Measurements from ENCODE around the gene CD302.
"Not testable (repeated sequence)": the region's sequence is repeated elsewhere in the genome, so short reads cannot be mapped to it uniquely, and the experiment has no call there.

Gene CD302

DNA sequence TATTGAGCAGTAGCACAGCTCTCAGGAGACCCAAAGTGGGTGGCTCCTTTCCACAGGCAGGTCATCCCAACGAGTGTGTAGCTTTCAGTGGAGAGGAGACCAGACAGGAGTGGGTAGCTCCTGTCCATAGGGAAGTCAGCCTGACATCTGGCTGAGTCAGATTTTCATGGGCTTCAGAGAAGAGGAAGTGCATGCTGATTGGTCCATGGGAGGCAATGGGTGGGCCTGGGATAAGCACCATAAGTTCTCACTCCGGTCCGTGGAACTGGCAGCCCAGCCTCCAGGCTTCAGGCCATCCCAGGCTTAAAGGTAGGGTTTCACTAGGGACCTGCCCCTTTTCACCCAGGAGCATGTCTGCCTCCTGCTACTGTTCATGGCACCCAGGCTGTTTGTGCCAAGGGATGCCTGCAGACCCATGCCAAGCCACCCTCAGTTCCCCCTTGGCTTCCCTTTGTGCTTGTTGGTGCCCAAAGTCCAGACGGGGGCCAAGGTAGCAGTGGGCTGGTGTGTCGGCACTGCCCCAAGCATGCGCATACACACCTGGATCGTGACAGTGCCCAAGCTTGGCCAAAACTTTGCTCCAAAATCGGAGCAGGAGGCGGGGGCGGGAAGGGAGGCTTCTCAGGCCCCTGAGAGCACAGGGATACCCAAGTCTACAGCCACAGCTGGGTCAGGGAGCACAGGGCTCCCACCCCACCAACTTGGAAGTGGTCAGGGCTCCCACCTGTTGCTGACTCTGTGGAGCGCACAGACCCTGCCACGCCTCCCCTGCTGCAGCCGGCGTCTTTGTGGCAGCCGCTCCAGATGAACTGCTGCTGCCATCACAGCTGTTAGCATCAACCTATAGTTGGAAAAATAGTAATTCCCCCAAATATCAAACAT, 59.3 kb downstream of the CD302 start:
- Histone ChIP-seq H3K36me3 (ENCODE audit: control insufficient read depth, insufficient read depth, low read length) (peaks cover 35% of the 10 kb centered on the region), H3K4me1 (ENCODE audit: control insufficient read depth, insufficient read depth, low read length, poor library complexity, severe bottlenecking) (no peaks in the 10 kb centered on the region), H3K27me3 (replicated peaks; ENCODE audit: control insufficient read depth, insufficient read depth, low read length, poor library complexity, severe bottlenecking) (no peaks in the 10 kb centered on the region), H3K4me3 (ENCODE audit: insufficient read depth, low read depth, low read length, poor library complexity, severe bottlenecking) (no peak overlapping the region), H3K27ac (ENCODE audit: insufficient read depth, low read length, poor library complexity, severe bottlenecking) (no peak overlapping the region), H3K9me3 (ENCODE audit: control insufficient read depth, low read length) (no peaks in the 10 kb centered on the region)
- DNase-seq, result no peak

DNA sequence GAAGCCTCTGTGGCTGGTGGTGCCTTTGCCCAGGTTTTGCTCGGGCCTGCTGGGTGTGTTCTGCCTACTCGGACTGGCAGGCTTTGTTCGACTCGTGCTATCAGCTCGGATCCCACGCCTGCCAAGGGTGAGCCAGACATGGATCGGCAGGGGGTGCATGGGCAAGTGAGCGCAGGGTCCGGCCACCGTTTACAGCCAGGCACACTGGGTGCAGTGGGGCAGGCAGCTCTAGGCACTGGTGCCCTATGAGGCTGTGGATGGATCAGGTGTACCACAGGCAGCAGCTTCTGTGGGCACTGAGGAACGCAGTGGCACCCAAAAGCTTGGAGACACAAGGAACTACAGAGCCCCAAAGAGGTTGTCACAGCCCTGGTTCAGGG, 60.1 kb downstream of the CD302 start:
- Histone ChIP-seq H3K27ac (ENCODE audit: insufficient read depth, low read length, poor library complexity, severe bottlenecking) (no peak overlapping the region), H3K36me3 (ENCODE audit: control insufficient read depth, insufficient read depth, low read length) (peaks cover 27% of the 10 kb centered on the region), H3K9me3 (ENCODE audit: control insufficient read depth, low read length) (no peaks in the 10 kb centered on the region), H3K27me3 (replicated peaks; ENCODE audit: control insufficient read depth, insufficient read depth, low read length, poor library complexity, severe bottlenecking) (no peaks in the 10 kb centered on the region), H3K4me3 (ENCODE audit: insufficient read depth, low read depth, low read length, poor library complexity, severe bottlenecking) (no peak overlapping the region), H3K4me1 (ENCODE audit: control insufficient read depth, insufficient read depth, low read length, poor library complexity, severe bottlenecking) (no peaks in the 10 kb centered on the region)
- no peak for DNase-seq

DNA sequence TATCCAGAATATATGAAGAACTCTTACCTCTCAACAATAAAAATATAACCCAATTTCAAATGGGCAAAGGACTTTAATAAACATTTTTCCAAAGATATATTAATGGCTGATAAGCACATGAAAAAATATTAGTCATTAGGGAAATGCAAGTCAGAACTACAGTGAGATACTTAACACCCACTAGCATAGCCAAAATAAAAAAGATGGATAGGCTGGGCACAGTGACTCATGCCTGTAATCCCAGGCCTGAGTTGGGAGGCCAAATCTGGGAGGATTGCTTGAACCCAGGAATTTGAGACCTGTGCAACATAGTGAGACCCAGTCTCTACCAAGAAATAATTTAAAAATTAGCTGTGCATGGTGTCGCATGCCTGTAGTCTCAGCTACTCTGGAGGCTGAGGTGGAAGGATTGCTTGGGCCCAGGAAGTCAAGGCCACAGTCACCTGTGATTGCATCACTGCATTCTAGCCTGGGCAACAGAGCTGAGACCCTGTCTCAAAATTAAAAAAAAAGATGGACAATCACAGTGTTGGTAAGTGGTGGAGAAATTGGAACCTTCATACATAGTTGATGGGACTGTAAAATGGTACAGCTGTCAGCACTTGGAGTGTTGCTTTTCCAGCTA, 60.6 kb downstream of the CD302 start:
- Histone ChIP-seq H3K36me3 (ENCODE audit: control insufficient read depth, insufficient read depth, low read length) (peaks cover 27% of the 10 kb centered on the region), H3K4me3 (ENCODE audit: insufficient read depth, low read depth, low read length, poor library complexity, severe bottlenecking) (no peak overlapping the region), H3K27me3 (replicated peaks; ENCODE audit: control insufficient read depth, insufficient read depth, low read length, poor library complexity, severe bottlenecking) (no peaks in the 10 kb centered on the region), H3K4me1 (ENCODE audit: control insufficient read depth, insufficient read depth, low read length, poor library complexity, severe bottlenecking) (no peaks in the 10 kb centered on the region), H3K27ac (ENCODE audit: insufficient read depth, low read length, poor library complexity, severe bottlenecking) (no peak overlapping the region), H3K9me3 (ENCODE audit: control insufficient read depth, low read length) (no peaks in the 10 kb centered on the region)
- DNase-seq, result no peak

DNA sequence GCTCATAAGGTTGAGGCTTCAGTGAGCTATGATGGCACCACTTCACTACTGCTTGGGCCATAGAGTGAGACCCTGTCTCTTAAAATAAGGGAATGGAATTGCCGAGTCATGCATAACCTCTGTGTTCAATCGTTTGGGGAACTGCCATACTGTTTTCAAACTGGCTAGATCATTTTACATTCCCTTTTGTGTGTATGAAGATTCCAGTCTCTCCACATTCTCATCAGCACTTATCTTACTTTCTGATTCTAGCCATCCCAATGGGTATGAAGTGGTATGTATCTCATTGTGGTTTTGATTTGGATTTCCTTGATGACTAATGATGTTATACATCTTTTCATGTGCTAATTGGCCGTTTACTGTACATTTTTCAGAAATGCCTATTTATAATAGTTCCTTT, 62.0 kb downstream of the CD302 start:
- Histone ChIP-seq H3K4me1 (ENCODE audit: control insufficient read depth, insufficient read depth, low read length, poor library complexity, severe bottlenecking) (no peaks in the 10 kb centered on the region), H3K36me3 (ENCODE audit: control insufficient read depth, insufficient read depth, low read length) (peaks cover 30% of the 10 kb centered on the region), H3K9me3 (ENCODE audit: control insufficient read depth, low read length) (no peaks in the 10 kb centered on the region), H3K27me3 (replicated peaks; ENCODE audit: control insufficient read depth, insufficient read depth, low read length, poor library complexity, severe bottlenecking) (no peaks in the 10 kb centered on the region), H3K27ac (ENCODE audit: insufficient read depth, low read length, poor library complexity, severe bottlenecking) (no peak overlapping the region), H3K4me3 (ENCODE audit: insufficient read depth, low read depth, low read length, poor library complexity, severe bottlenecking) (no peak overlapping the region)
- DNase-seq, result no peak

DNA sequence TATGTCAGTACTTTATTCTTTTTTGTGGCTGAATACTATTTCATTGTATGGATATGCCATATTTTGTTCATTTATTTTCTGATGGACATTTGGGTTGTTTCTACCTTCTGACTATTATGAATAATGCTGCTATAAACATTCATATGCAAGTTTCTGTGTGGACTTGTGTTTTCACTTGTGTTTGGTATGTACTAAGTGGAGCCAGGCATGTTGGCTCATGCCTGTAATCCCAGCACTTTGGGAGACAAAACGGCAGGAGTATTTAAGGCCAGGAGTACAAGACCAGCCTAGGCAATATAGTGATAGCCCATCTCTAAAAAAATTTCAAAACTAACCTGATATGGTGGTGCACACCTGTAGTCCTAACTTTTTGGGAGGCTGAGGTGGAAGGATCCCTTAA, 62.4 kb downstream of the CD302 start:
- Histone ChIP-seq H3K4me3 (ENCODE audit: insufficient read depth, low read depth, low read length, poor library complexity, severe bottlenecking) (no peak overlapping the region), H3K27ac (ENCODE audit: insufficient read depth, low read length, poor library complexity, severe bottlenecking) (no peak overlapping the region), H3K36me3 (ENCODE audit: control insufficient read depth, insufficient read depth, low read length) (peaks cover 31% of the 10 kb centered on the region), H3K27me3 (replicated peaks; ENCODE audit: control insufficient read depth, insufficient read depth, low read length, poor library complexity, severe bottlenecking) (no peaks in the 10 kb centered on the region), H3K4me1 (ENCODE audit: control insufficient read depth, insufficient read depth, low read length, poor library complexity, severe bottlenecking) (no peaks in the 10 kb centered on the region), H3K9me3 (ENCODE audit: control insufficient read depth, low read length) (no peaks in the 10 kb centered on the region)
- DNase-seq, result no peak

DNA sequence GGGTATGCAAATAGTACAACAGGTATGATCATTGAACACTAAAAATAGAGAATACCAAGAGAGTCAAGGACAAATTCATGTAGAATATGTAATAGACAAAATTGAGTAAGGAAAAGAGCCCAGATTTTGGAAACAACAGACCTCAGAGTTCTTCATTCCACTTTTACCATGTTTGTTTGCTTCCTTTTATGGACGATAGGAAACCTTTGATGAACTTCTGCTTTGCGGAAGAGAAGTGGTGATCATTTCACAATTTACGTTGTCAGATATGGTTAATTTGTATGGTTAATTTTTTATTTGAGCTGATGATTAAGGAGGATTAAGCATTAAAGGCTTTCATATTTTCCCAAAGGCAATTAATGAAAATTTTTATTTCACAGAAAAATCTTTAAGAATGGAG, 69.4 kb downstream of the CD302 start:
- no peak for DNase-seq
- no peak overlapping the region for H3K4me3 ChIP-seq (ENCODE audit: insufficient read depth, low read depth, low read length, poor library complexity, severe bottlenecking)
- H3K9me3 ChIP-seq (ENCODE audit: control insufficient read depth, low read length), result no peaks in the 10 kb centered on the region
- no peaks in the 10 kb centered on the region for H3K27me3 ChIP-seq (replicated peaks; ENCODE audit: control insufficient read depth, insufficient read depth, low read length, poor library complexity, severe bottlenecking)
- peaks cover 5% of the 10 kb centered on the region for H3K4me1 ChIP-seq (ENCODE audit: control insufficient read depth, insufficient read depth, low read length, poor library complexity, severe bottlenecking)
- H3K36me3 ChIP-seq (ENCODE audit: control insufficient read depth, insufficient read depth, low read length), result peaks cover 11% of the 10 kb centered on the region
- no peak overlapping the region for H3K27ac ChIP-seq (ENCODE audit: insufficient read depth, low read length, poor library complexity, severe bottlenecking)

DNA sequence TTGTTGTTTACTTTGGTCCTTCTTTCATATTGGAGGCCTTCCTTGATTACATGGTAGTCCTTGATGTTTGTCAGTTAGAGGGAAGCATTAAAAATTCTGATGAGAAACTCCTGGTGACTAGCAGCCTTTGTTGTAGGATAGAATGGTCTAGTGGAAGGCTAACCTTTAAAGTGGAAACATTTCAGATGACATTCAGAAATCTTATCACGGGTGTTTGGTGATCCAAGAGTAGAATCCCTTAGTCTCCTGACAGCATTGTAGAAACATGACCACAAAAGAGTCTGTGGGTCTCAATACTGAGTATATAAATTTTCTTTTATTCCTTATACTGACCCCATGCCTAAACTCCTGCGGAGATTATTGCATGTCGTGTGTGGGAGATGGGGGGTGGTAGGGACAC, 72.3 kb downstream of the CD302 start:
- Histone ChIP-seq H3K4me1 (ENCODE audit: control insufficient read depth, insufficient read depth, low read length, poor library complexity, severe bottlenecking) (peaks cover 9% of the 10 kb centered on the region), H3K9me3 (ENCODE audit: control insufficient read depth, low read length) (no peaks in the 10 kb centered on the region), H3K4me3 (ENCODE audit: insufficient read depth, low read depth, low read length, poor library complexity, severe bottlenecking) (no peak overlapping the region), H3K36me3 (ENCODE audit: control insufficient read depth, insufficient read depth, low read length) (peaks cover 7% of the 10 kb centered on the region), H3K27me3 (replicated peaks; ENCODE audit: control insufficient read depth, insufficient read depth, low read length, poor library complexity, severe bottlenecking) (no peaks in the 10 kb centered on the region), H3K27ac (ENCODE audit: insufficient read depth, low read length, poor library complexity, severe bottlenecking) (no peak overlapping the region)
- no peak for DNase-seq

DNA sequence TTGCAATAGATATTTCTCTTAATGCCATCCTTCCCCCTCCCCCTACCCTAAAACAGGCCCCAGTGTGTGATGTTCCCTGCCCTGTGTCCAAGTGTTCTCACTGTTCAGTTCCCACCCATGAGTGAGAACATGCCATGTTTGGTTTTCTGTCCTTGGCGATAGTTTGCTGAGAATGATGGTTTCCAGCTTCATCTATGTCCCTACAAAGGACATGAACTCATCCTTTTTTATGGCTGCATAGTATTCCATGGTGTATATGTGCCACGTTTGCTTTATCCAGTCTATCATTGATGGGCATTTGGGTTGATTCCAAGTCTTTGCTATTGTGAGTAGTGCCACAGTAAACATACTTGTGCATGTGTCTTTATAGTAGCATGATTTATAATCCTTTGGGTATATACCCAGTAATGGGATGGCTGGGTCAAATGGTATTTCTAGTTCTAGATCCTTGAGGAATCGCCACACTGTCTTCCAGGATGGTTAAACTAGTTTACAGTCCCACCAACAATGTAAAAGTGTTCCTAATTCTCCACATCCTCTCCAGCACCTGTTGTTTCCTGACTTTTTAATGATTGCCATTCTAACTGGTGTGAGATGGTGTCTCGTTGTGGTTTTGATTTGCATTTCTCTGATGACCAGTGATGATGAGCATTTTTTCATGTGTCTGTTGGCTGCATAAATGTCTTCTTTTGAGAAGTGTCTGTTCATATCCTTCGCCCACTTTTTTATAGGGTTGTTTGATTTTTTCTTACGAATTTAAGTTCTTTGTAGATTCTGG, 73.0 kb downstream of the CD302 start:
- not testable (repeated sequence) for H3K9me3 ChIP-seq (ENCODE audit: control insufficient read depth, low read length); H3K36me3 ChIP-seq (ENCODE audit: control insufficient read depth, insufficient read depth, low read length); H3K4me1 ChIP-seq (ENCODE audit: control insufficient read depth, insufficient read depth, low read length, poor library complexity, severe bottlenecking)

DNA sequence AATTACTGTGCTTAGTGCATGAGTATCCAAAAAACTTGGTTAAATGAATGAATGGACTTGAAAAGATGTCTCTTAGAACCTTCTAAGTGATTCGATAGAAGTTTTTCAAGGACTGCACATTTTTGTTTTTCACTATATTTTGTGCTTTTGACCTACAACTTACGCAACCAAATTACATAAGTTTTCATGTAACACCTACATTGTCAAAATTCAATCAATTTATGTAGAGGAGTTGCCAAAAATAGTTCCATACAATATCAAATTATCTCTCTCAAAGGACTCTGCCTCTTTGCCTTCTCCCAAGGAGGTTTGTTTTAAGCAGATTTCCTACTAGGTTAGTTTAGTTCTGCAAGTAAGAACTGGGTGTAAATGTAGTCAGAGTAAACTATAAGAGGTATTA, 75.4 kb downstream of the CD302 start:
- no peak for DNase-seq
- H3K9me3 ChIP-seq (ENCODE audit: control insufficient read depth, low read length), result no peaks in the 10 kb centered on the region
- H3K4me3 ChIP-seq (ENCODE audit: insufficient read depth, low read depth, low read length, poor library complexity, severe bottlenecking), result no peak overlapping the region
- H3K27me3 ChIP-seq (replicated peaks; ENCODE audit: control insufficient read depth, insufficient read depth, low read length, poor library complexity, severe bottlenecking), result no peaks in the 10 kb centered on the region
- H3K27ac ChIP-seq (ENCODE audit: insufficient read depth, low read length, poor library complexity, severe bottlenecking), result no peak overlapping the region
- peaks cover 9% of the 10 kb centered on the region for H3K4me1 ChIP-seq (ENCODE audit: control insufficient read depth, insufficient read depth, low read length, poor library complexity, severe bottlenecking)
- peaks cover 7% of the 10 kb centered on the region for H3K36me3 ChIP-seq (ENCODE audit: control insufficient read depth, insufficient read depth, low read length)

More for the DNA sequence above, 73.0 kb downstream of the CD302 start:
- not testable (repeated sequence) for DNase-seq; H3K27ac ChIP-seq (ENCODE audit: insufficient read depth, low read length, poor library complexity, severe bottlenecking); H3K27me3 ChIP-seq (replicated peaks; ENCODE audit: control insufficient read depth, insufficient read depth, low read length, poor library complexity, severe bottlenecking); H3K4me3 ChIP-seq (ENCODE audit: insufficient read depth, low read depth, low read length, poor library complexity, severe bottlenecking)

DNA sequence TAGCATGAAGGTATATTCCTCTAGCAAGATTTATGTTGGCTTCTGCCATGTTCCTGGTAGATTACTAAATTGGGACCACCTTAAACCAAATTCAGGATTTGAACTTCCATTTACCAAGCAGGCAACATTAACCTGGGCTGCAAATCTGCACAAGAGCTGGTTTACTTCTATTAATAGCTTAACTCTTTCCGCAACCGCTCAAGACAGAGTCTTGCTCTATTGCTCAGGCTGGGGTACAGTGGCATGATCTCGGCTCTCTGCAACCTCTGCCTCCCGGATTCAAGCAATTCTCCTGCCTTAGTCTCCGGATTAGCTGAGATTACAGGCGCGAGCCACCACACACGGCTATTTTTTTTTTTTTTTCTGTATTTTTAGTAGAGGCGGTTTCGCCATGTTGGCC, 77.3 kb downstream of the CD302 start:
- peaks cover 18% of the 10 kb centered on the region for H3K4me1 ChIP-seq (ENCODE audit: control insufficient read depth, insufficient read depth, low read length, poor library complexity, severe bottlenecking)
- no peaks in the 10 kb centered on the region for H3K9me3 ChIP-seq (ENCODE audit: control insufficient read depth, low read length)
- H3K27me3 ChIP-seq (replicated peaks; ENCODE audit: control insufficient read depth, insufficient read depth, low read length, poor library complexity, severe bottlenecking), result no peaks in the 10 kb centered on the region
- DNase-seq, result no peak
- H3K27ac ChIP-seq (ENCODE audit: insufficient read depth, low read length, poor library complexity, severe bottlenecking), result no peak overlapping the region
- H3K4me3 ChIP-seq (ENCODE audit: insufficient read depth, low read depth, low read length, poor library complexity, severe bottlenecking), result no peak overlapping the region
- H3K36me3 ChIP-seq (ENCODE audit: control insufficient read depth, insufficient read depth, low read length), result peaks cover 20% of the 10 kb centered on the region

Data from effector memory CD4-positive, alpha-beta T cell (primary cell).